Left ventricle myocardium inferior (tissue), 1 donor: ENCODE measurements around the gene NAA25. TPM values are rescaled to one million over a fixed set of nuclear protein-coding genes. Genes with fewer than 3 reads are reported as not detected.

Experiments
- DNase-seq: peaks from one replicate; pipeline ENCODE4 v3.0.0-alpha.2; 2020
- H3K27ac ChIP-seq: fragments of 200-600 bp; replicated peaks from 2 replicates; pipeline ENCODE4 v1.8.0; 2021
- H3K27me3 ChIP-seq: fragments of 200-600 bp; 2 replicates; pipeline ENCODE4 v1.8.0; 2021; ENCODE audit warnings: low read depth
- H3K36me3 ChIP-seq: fragments of 200-600 bp; 2 replicates; pipeline ENCODE4 v1.8.0; 2021
- H3K4me1 ChIP-seq: fragments of 200-600 bp; 2 replicates; pipeline ENCODE4 v1.8.0; 2021
- H3K4me3 ChIP-seq: fragments of 200-600 bp; 2 replicates; pipeline ENCODE4 v1.8.0; 2021; ENCODE audit warnings: mild to moderate bottlenecking, moderate library complexity
- H3K9me3 ChIP-seq: fragments of 200-600 bp; replicated peaks from 2 replicates; pipeline ENCODE4 v1.8.0; 2021
- CTCF ChIP-seq: fragments of 200-600 bp; IDR thresholded peaks from 2 replicates; pipeline ENCODE4 v1.8.0; 2021; ENCODE audit warnings: antibody characterized with exemption, mild to moderate bottlenecking, borderline replicate concordance
- intact Hi-C: fragments of 100-400 bp; cut with micrococcal nuclease; formaldehyde crosslinking; loops from one replicate; pipeline ENCODE4 v1.11.0; 2022
- long read RNA-seq: library from polyadenylated mRNA; unstranded; transcript quantifications from one replicate; pipeline ENCODE4 v2.0.0, GENCODE V29; 2021
- total RNA-seq: library from RNA; stranded (reverse); fragmentation: NEBNext Ultra II Directional; extraction: Animal tissue kit (Norgen Biotek cat#: 25700); gene quantifications from one replicate; pipeline ENCODE4 v1.2.1, GENCODE V29; 2021
- donor health status: DM: no; HTN: yes; CAD: no; lungs with severe emphysema.

Gene NAA25
- 13.7 TPM for total RNA-seq
- long read RNA-seq, full-length matches to known transcripts, result 3 of 23 reads
- long read RNA-seq, partial matches to known transcripts, result 14 of 23 reads
- long read RNA-seq, other reads (novel, unspliced or antisense), result 6 of 23 reads

GRCh38 chr12:112108202-112109079, at the start of gene NAA25:
TSS of gene NAA25 (minus strand) at chr12:112108783. CDS start at chr12:112108773, 10 bp downstream.
- Histone ChIP-seq H3K4me1 (peaks cover 62% of the 10 kb centered on the region), H3K27ac (peak within 1 kb of the TSS; percentile 99), H3K36me3 (no peaks in the 10 kb centered on the region), H3K27me3 (no peaks in the 10 kb centered on the region), H3K4me3 (peak within 1 kb of the TSS; percentile 95), H3K9me3 (no peaks in the 10 kb centered on the region)
- intact Hi-C loops, result no loop called here
- no peak for TF ChIP-seq CTCF
- DNase-seq, result peak; percentile 92

DNA sequence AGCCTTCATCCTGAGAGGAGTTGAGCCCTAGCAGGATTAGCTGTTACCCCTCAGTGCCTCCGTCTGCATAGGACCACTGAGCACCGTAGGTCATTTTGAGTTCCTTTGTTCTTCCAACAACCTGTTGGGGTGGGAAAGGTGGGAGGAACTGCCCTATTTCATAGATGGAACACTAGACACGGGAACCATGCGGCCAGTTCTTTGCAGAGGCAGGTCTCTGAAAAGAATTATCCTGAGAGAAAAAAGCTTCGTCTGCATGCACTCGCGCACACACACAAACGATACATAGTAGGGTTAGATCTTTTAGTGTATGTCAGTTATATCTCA, 45.3 kb upstream of the NAA25 start:
- Histone ChIP-seq H3K4me1 (no peaks in the 10 kb centered on the region), H3K27me3 (no peaks in the 10 kb centered on the region), H3K36me3 (peaks cover 80% of the 10 kb centered on the region), H3K4me3 (no peak overlapping the region), H3K9me3 (peaks cover 6% of the 10 kb centered on the region), H3K27ac (no peak overlapping the region)
- intact Hi-C loops, result no loop called here
- TF ChIP-seq CTCF, result no peak
- no peak for DNase-seq

- Histone ChIP-seq H3K27me3 (no peaks in the 10 kb centered on the region), H3K27ac (no peak overlapping the region), H3K9me3 (peaks cover 1% of the 10 kb centered on the region), H3K4me3 (no peak overlapping the region), H3K36me3 (peaks cover 80% of the 10 kb centered on the region), H3K4me1 (no peaks in the 10 kb centered on the region)
- intact Hi-C loops, result no loop called here
- TF ChIP-seq CTCF, result no peak
- DNase-seq, result no peak
Observed at GRCh38 chr12:112153181-112153892, 44.8 kb upstream of the NAA25 start.

- H3K4me1 ChIP-seq, result no peaks in the 10 kb centered on the region
- no peak for DNase-seq
- no peaks in the 10 kb centered on the region for H3K27me3 ChIP-seq
- H3K9me3 ChIP-seq, result no peaks in the 10 kb centered on the region
- H3K27ac ChIP-seq, result no peak overlapping the region
- TF ChIP-seq CTCF, result no peak
- intact Hi-C loops, result no loop called here
- H3K36me3 ChIP-seq, result peaks cover 82% of the 10 kb centered on the region
- H3K4me3 ChIP-seq, result no peak overlapping the region
Observed at GRCh38 chr12:112151766-112152541, 43.4 kb upstream of the NAA25 start.

GRCh38 chr12:112149596-112149995, 41.0 kb upstream of the NAA25 start:
- intact Hi-C loops, result no loop called here
- H3K36me3 ChIP-seq, result peaks cover 94% of the 10 kb centered on the region
- no peak for TF ChIP-seq CTCF
- H3K27me3 ChIP-seq, result no peaks in the 10 kb centered on the region
- no peak for DNase-seq
- no peaks in the 10 kb centered on the region for H3K4me1 ChIP-seq
- no peak overlapping the region for H3K4me3 ChIP-seq
- H3K9me3 ChIP-seq, result no peaks in the 10 kb centered on the region
- H3K27ac ChIP-seq, result no peak overlapping the region
